H9 (cell line): Measurements from ENCODE around the gene LRRK1. TPM values are rescaled to one million over a fixed set of nuclear protein-coding genes. Genes with fewer than 3 reads are reported as not detected.

Source experiments
- DNase-seq: peaks from one replicate; pipeline ENCODE4 v3.0.0-alpha.2; 2017
- H2AFZ ChIP-seq: one replicate; pipeline ENCODE4 v1.6.1; 2013; ENCODE audit warnings: mild to moderate bottlenecking, low read length, control low read depth, moderate library complexity
- H2AK5ac ChIP-seq: 2 replicates; pipeline ENCODE4 v1.6.1; 2013; ENCODE audit warnings: low read length, control low read depth, mixed read lengths; ENCODE audit not compliant: insufficient read length
- H2BK120ac ChIP-seq: one replicate; pipeline ENCODE4 v1.6.1; 2013; ENCODE audit warnings: low read depth, mild to moderate bottlenecking, low read length, control low read depth, inconsistent platforms; ENCODE audit not compliant: poor library complexity, severe bottlenecking
- H2BK12ac ChIP-seq: 2 replicates; pipeline ENCODE4 v1.6.1; 2013; ENCODE audit warnings: low read length, control low read depth, mixed read lengths, low read depth; ENCODE audit not compliant: insufficient read length
- H2BK15ac ChIP-seq: 2 replicates; pipeline ENCODE4 v1.6.1; 2013; ENCODE audit warnings: low read depth, low read length, control low read depth
- H2BK20ac ChIP-seq: one replicate; pipeline ENCODE4 v1.6.1; 2013; ENCODE audit warnings: low read depth, mild to moderate bottlenecking, low read length, control low read depth, inconsistent platforms; ENCODE audit not compliant: poor library complexity, severe bottlenecking
- H2BK5ac ChIP-seq: 2 replicates; pipeline ENCODE4 v1.6.1; 2013; ENCODE audit warnings: low read length, control low read depth, mixed read lengths; ENCODE audit not compliant: insufficient read length
- H3K14ac ChIP-seq: 2 replicates; pipeline ENCODE4 v1.6.1; 2013; ENCODE audit warnings: low read length, control low read depth; ENCODE audit not compliant: insufficient read depth
- H3K18ac ChIP-seq: 2 replicates; pipeline ENCODE4 v1.6.1; 2013; ENCODE audit warnings: low read depth, mild to moderate bottlenecking, mixed read lengths, low read length, control low read depth; ENCODE audit not compliant: insufficient read length
- H3K23ac ChIP-seq: 2 replicates; pipeline ENCODE4 v1.6.1; 2013; ENCODE audit warnings: low read length, control low read depth, mixed read lengths, low read depth; ENCODE audit not compliant: insufficient read length
- H3K23me2 ChIP-seq: 2 replicates; pipeline ENCODE4 v1.6.1; 2013; ENCODE audit warnings: low read depth, mild to moderate bottlenecking, mixed read lengths, low read length, control low read depth; ENCODE audit not compliant: insufficient read length, poor library complexity, severe bottlenecking
- H3K27ac ChIP-seq: 2 replicates; pipeline ENCODE4 v1.5.1; 2013; ENCODE audit warnings: low read length, control low read depth, mixed read lengths, low read depth; ENCODE audit not compliant: insufficient read length
- H3K27me3 ChIP-seq: 2 replicates; pipeline ENCODE4 v1.6.1; 2013; ENCODE audit warnings: low read length, control low read depth, inconsistent platforms; ENCODE audit not compliant: insufficient read depth
- H3K4ac ChIP-seq: 2 replicates; pipeline ENCODE4 v1.6.1; 2013; ENCODE audit warnings: low read depth, mild to moderate bottlenecking, control low read depth, inconsistent platforms, low read length, moderate library complexity
- H3K4me1 ChIP-seq: 2 replicates; pipeline ENCODE4 v1.6.1; 2013; ENCODE audit warnings: low read length, control low read depth, inconsistent platforms; ENCODE audit not compliant: insufficient read depth
- H3K4me2 ChIP-seq: 2 replicates; pipeline ENCODE4 v1.6.1; 2013; ENCODE audit warnings: low read length, control low read depth, mixed read lengths; ENCODE audit not compliant: insufficient read length, insufficient read depth
- H3K56ac ChIP-seq: 2 replicates; pipeline ENCODE4 v1.6.1; 2013; ENCODE audit warnings: low read depth, mild to moderate bottlenecking, mixed read lengths, low read length, control low read depth; ENCODE audit not compliant: insufficient read length
- H3K79me1 ChIP-seq: 2 replicates; pipeline ENCODE4 v1.6.1; 2013; ENCODE audit warnings: low read depth, mild to moderate bottlenecking, moderate library complexity, low read length, control low read depth, inconsistent platforms; ENCODE audit not compliant: insufficient read depth, poor library complexity, severe bottlenecking
- H3K79me2 ChIP-seq: 2 replicates; pipeline ENCODE4 v1.6.1; 2013; ENCODE audit warnings: low read length, control low read depth, inconsistent platforms; ENCODE audit not compliant: insufficient read depth
- H3K9ac ChIP-seq: 2 replicates; pipeline ENCODE4 v1.6.1; 2013; ENCODE audit warnings: low read length, control low read depth, mixed read lengths; ENCODE audit not compliant: insufficient read length; ENCODE audit errors: extremely low read depth
- H3K9me3 ChIP-seq: one replicate; pipeline ENCODE4 v1.6.1; 2013; ENCODE audit warnings: low read depth, low read length, inconsistent platforms; ENCODE audit not compliant: control insufficient read depth
- H3T11ph ChIP-seq: one replicate; pipeline ENCODE4 v1.6.1; 2013; ENCODE audit warnings: mild to moderate bottlenecking, low read length, control low read depth, inconsistent platforms
- H4K20me1 ChIP-seq: one replicate; pipeline ENCODE4 v1.6.1; 2013; ENCODE audit not compliant: control insufficient read depth, insufficient read length, insufficient read depth
- H4K5ac ChIP-seq: 2 replicates; pipeline ENCODE4 v1.6.1; 2013; ENCODE audit warnings: low read depth, mild to moderate bottlenecking, mixed read lengths, low read length, control low read depth; ENCODE audit not compliant: insufficient read length
- H4K8ac ChIP-seq: replicated peaks from 2 replicates; pipeline ENCODE4 v1.6.1; 2013; ENCODE audit warnings: low read length, control low read depth, mixed read lengths, low read depth; ENCODE audit not compliant: insufficient read length
- H4K91ac ChIP-seq: 2 replicates; pipeline ENCODE4 v1.6.1; 2013; ENCODE audit warnings: low read depth, mild to moderate bottlenecking, moderate library complexity, mixed read lengths, low read length, control low read depth; ENCODE audit not compliant: insufficient read length
- H3K27ac Mint-ChIP-seq, 3 experiments: 2 replicates in 2 of 3; 3 replicates in 1 of 3; pipeline ENCODE4 v1.8.0; 2020 to 2021; ENCODE audit warnings: mixed read lengths in 3 of 3, mild to moderate bottlenecking in 1 of 3, moderate library complexity in 1 of 3
- H3K27me3 Mint-ChIP-seq: 2 replicates; pipeline ENCODE4 v1.8.0; 2021; ENCODE audit warnings: low read depth, mild to moderate bottlenecking, moderate library complexity, mixed read lengths
- H3K36me3 Mint-ChIP-seq, 3 experiments: 2 replicates in 2 of 3; 3 replicates in 1 of 3; pipeline ENCODE4 v1.8.0; 2020 to 2021; ENCODE audit warnings: low read depth in 3 of 3, mixed read lengths in 3 of 3; ENCODE audit not compliant: insufficient read depth in 1 of 3
- H3K4me1 Mint-ChIP-seq, 2 experiments: 2 replicates each; pipeline ENCODE4 v1.8.0; 2020; ENCODE audit warnings: mixed read lengths in 2 of 2
- H3K4me3 Mint-ChIP-seq, 2 experiments: 2 replicates in 1 of 2; 3 replicates in 1 of 2; pipeline ENCODE4 v1.8.0; 2020 to 2021; ENCODE audit warnings: mild to moderate bottlenecking in 2 of 2, mixed read lengths in 2 of 2, moderate library complexity in 1 of 2
- H3K9me3 Mint-ChIP-seq, 2 experiments: 2 replicates in 1 of 2; 3 replicates in 1 of 2; pipeline ENCODE4 v1.8.0; 2020; ENCODE audit warnings: mild to moderate bottlenecking in 2 of 2, mixed read lengths in 2 of 2, moderate library complexity in 1 of 2
- CTCF ChIP-seq: fragments of 200-600 bp; sonication (generic); conservative IDR thresholded peaks from 3 replicates; pipeline ENCODE4 v1.8.0; 2021; ENCODE audit warnings: antibody characterized with exemption, mild to moderate bottlenecking
- WGBS: extraction: QIAGEN DNeasy Blood & Tissue Kit; methylation state at CpG from one replicate; pipeline ENCODE4 v1.1.7; 2013; ENCODE audit warnings: missing lambda C conversion rate, low lambda C conversion rate, mixed read lengths; ENCODE audit not compliant: insufficient read length; ENCODE audit errors: extremely low coverage; 5-methylcytosine and 5-hydroxymethylcytosine counted together
- total RNA-seq: library from RNA; stranded (reverse); gene quantifications from 2 replicates; pipeline ENCODE4 v1.2.1, GENCODE V29; 2021

LRRK1 gene
- total RNA-seq, 1 experiment from 2014 or later: 4.0 TPM

GRCh38 chr15:101001796-101002195, 82.6 kb downstream of the LRRK1 start:
- H3K4me1 ChIP-seq: peaks cover 6% of the 10 kb centered on the region
- H3K27ac Mint-ChIP-seq: no peak overlapping the region
- H3K56ac ChIP-seq: no peak overlapping the region
- peaks cover 8 to 21% (median 10%) of the 10 kb centered on the region in 3 experiments; a peak in 5 of 7 replicates for H3K36me3 Mint-ChIP-seq
- no peak overlapping the region for H3T11ph ChIP-seq
- H3K4ac ChIP-seq: no peak overlapping the region
- no peak overlapping the region for H3K23ac ChIP-seq
- no peak overlapping the region for H4K8ac ChIP-seq
- H3K9me3 Mint-ChIP-seq: peaks cover 20 to 21% of the 10 kb centered on the region in 2 experiments
- no peaks in the 10 kb centered on the region for H3K27me3 ChIP-seq
- H2BK15ac ChIP-seq: no peak overlapping the region
- H4K91ac ChIP-seq: no peak overlapping the region
- H2BK5ac ChIP-seq: no peak overlapping the region
- H4K5ac ChIP-seq: no peak overlapping the region
- H3K14ac ChIP-seq: no peak overlapping the region
- no peak overlapping the region for H3K4me3 Mint-ChIP-seq
- H3K9ac ChIP-seq: no peak overlapping the region
- no peaks in the 10 kb centered on the region for H3K79me1 ChIP-seq
- H3K9me3 ChIP-seq: peaks cover 8% of the 10 kb centered on the region
- no peak overlapping the region for H3K27ac ChIP-seq
- peaks cover 23 to 24% of the 10 kb centered on the region in 2 experiments for H3K4me1 Mint-ChIP-seq
- no peak overlapping the region for H2AFZ ChIP-seq
- no peaks in the 10 kb centered on the region for H3K23me2 ChIP-seq
- no peaks in the 10 kb centered on the region for H3K79me2 ChIP-seq
- TF ChIP-seq CTCF: no peak
- no peak overlapping the region for H2BK12ac ChIP-seq
- no CpG with 5 or more reads among the region's 5 CpGs for WGBS
- H3K27me3 Mint-ChIP-seq: peaks cover 25% of the 10 kb centered on the region
- no peak overlapping the region for H3K18ac ChIP-seq
- H3K4me2 ChIP-seq: no peak overlapping the region
- H2AK5ac ChIP-seq: no peak overlapping the region
- H4K20me1 ChIP-seq: no peaks in the 10 kb centered on the region
- no peak overlapping the region for H2BK20ac ChIP-seq
- peak; percentile 5 for DNase-seq
- no peak overlapping the region for H2BK120ac ChIP-seq
